H9 (cell line): ENCODE data around the gene ARHGEF1. TPM values are rescaled to one million over a fixed set of nuclear protein-coding genes. Genes with fewer than 3 reads are reported as not detected.

Experiments
- DNase-seq: peaks from one replicate; pipeline ENCODE4 v3.0.0-alpha.2; 2017
- H2AFZ ChIP-seq: one replicate; pipeline ENCODE4 v1.6.1; 2013; ENCODE audit warnings: mild to moderate bottlenecking, low read length, control low read depth, moderate library complexity
- H2AK5ac ChIP-seq: 2 replicates; pipeline ENCODE4 v1.6.1; 2013; ENCODE audit warnings: low read length, control low read depth, mixed read lengths; ENCODE audit not compliant: insufficient read length
- H2BK120ac ChIP-seq: one replicate; pipeline ENCODE4 v1.6.1; 2013; ENCODE audit warnings: low read depth, mild to moderate bottlenecking, low read length, control low read depth, inconsistent platforms; ENCODE audit not compliant: poor library complexity, severe bottlenecking
- H2BK12ac ChIP-seq: 2 replicates; pipeline ENCODE4 v1.6.1; 2013; ENCODE audit warnings: low read length, control low read depth, mixed read lengths, low read depth; ENCODE audit not compliant: insufficient read length
- H2BK15ac ChIP-seq: 2 replicates; pipeline ENCODE4 v1.6.1; 2013; ENCODE audit warnings: low read depth, low read length, control low read depth
- H2BK20ac ChIP-seq: one replicate; pipeline ENCODE4 v1.6.1; 2013; ENCODE audit warnings: low read depth, mild to moderate bottlenecking, low read length, control low read depth, inconsistent platforms; ENCODE audit not compliant: poor library complexity, severe bottlenecking
- H2BK5ac ChIP-seq: 2 replicates; pipeline ENCODE4 v1.6.1; 2013; ENCODE audit warnings: low read length, control low read depth, mixed read lengths; ENCODE audit not compliant: insufficient read length
- H3K14ac ChIP-seq: 2 replicates; pipeline ENCODE4 v1.6.1; 2013; ENCODE audit warnings: low read length, control low read depth; ENCODE audit not compliant: insufficient read depth
- H3K18ac ChIP-seq: 2 replicates; pipeline ENCODE4 v1.6.1; 2013; ENCODE audit warnings: low read depth, mild to moderate bottlenecking, mixed read lengths, low read length, control low read depth; ENCODE audit not compliant: insufficient read length
- H3K23ac ChIP-seq: 2 replicates; pipeline ENCODE4 v1.6.1; 2013; ENCODE audit warnings: low read length, control low read depth, mixed read lengths, low read depth; ENCODE audit not compliant: insufficient read length
- H3K23me2 ChIP-seq: 2 replicates; pipeline ENCODE4 v1.6.1; 2013; ENCODE audit warnings: low read depth, mild to moderate bottlenecking, mixed read lengths, low read length, control low read depth; ENCODE audit not compliant: insufficient read length, poor library complexity, severe bottlenecking
- H3K27ac ChIP-seq: 2 replicates; pipeline ENCODE4 v1.5.1; 2013; ENCODE audit warnings: low read length, control low read depth, mixed read lengths, low read depth; ENCODE audit not compliant: insufficient read length
- H3K27me3 ChIP-seq: 2 replicates; pipeline ENCODE4 v1.6.1; 2013; ENCODE audit warnings: low read length, control low read depth, inconsistent platforms; ENCODE audit not compliant: insufficient read depth
- H3K4ac ChIP-seq: 2 replicates; pipeline ENCODE4 v1.6.1; 2013; ENCODE audit warnings: low read depth, mild to moderate bottlenecking, control low read depth, inconsistent platforms, low read length, moderate library complexity
- H3K4me1 ChIP-seq: 2 replicates; pipeline ENCODE4 v1.6.1; 2013; ENCODE audit warnings: low read length, control low read depth, inconsistent platforms; ENCODE audit not compliant: insufficient read depth
- H3K4me2 ChIP-seq: 2 replicates; pipeline ENCODE4 v1.6.1; 2013; ENCODE audit warnings: low read length, control low read depth, mixed read lengths; ENCODE audit not compliant: insufficient read length, insufficient read depth
- H3K56ac ChIP-seq: 2 replicates; pipeline ENCODE4 v1.6.1; 2013; ENCODE audit warnings: low read depth, mild to moderate bottlenecking, mixed read lengths, low read length, control low read depth; ENCODE audit not compliant: insufficient read length
- H3K79me1 ChIP-seq: 2 replicates; pipeline ENCODE4 v1.6.1; 2013; ENCODE audit warnings: low read depth, mild to moderate bottlenecking, moderate library complexity, low read length, control low read depth, inconsistent platforms; ENCODE audit not compliant: insufficient read depth, poor library complexity, severe bottlenecking
- H3K79me2 ChIP-seq: 2 replicates; pipeline ENCODE4 v1.6.1; 2013; ENCODE audit warnings: low read length, control low read depth, inconsistent platforms; ENCODE audit not compliant: insufficient read depth
- H3K9ac ChIP-seq: 2 replicates; pipeline ENCODE4 v1.6.1; 2013; ENCODE audit warnings: low read length, control low read depth, mixed read lengths; ENCODE audit not compliant: insufficient read length; ENCODE audit errors: extremely low read depth
- H3K9me3 ChIP-seq: one replicate; pipeline ENCODE4 v1.6.1; 2013; ENCODE audit warnings: low read depth, low read length, inconsistent platforms; ENCODE audit not compliant: control insufficient read depth
- H3T11ph ChIP-seq: one replicate; pipeline ENCODE4 v1.6.1; 2013; ENCODE audit warnings: mild to moderate bottlenecking, low read length, control low read depth, inconsistent platforms
- H4K20me1 ChIP-seq: one replicate; pipeline ENCODE4 v1.6.1; 2013; ENCODE audit not compliant: control insufficient read depth, insufficient read length, insufficient read depth
- H4K5ac ChIP-seq: 2 replicates; pipeline ENCODE4 v1.6.1; 2013; ENCODE audit warnings: low read depth, mild to moderate bottlenecking, mixed read lengths, low read length, control low read depth; ENCODE audit not compliant: insufficient read length
- H4K8ac ChIP-seq: replicated peaks from 2 replicates; pipeline ENCODE4 v1.6.1; 2013; ENCODE audit warnings: low read length, control low read depth, mixed read lengths, low read depth; ENCODE audit not compliant: insufficient read length
- H4K91ac ChIP-seq: 2 replicates; pipeline ENCODE4 v1.6.1; 2013; ENCODE audit warnings: low read depth, mild to moderate bottlenecking, moderate library complexity, mixed read lengths, low read length, control low read depth; ENCODE audit not compliant: insufficient read length
- H3K27ac Mint-ChIP-seq, 3 experiments: 2 replicates in 2 of 3; 3 replicates in 1 of 3; pipeline ENCODE4 v1.8.0; 2020 to 2021; ENCODE audit warnings: mixed read lengths in 3 of 3, mild to moderate bottlenecking in 1 of 3, moderate library complexity in 1 of 3
- H3K27me3 Mint-ChIP-seq: 2 replicates; pipeline ENCODE4 v1.8.0; 2021; ENCODE audit warnings: low read depth, mild to moderate bottlenecking, moderate library complexity, mixed read lengths
- H3K36me3 Mint-ChIP-seq, 3 experiments: 2 replicates in 2 of 3; 3 replicates in 1 of 3; pipeline ENCODE4 v1.8.0; 2020 to 2021; ENCODE audit warnings: low read depth in 3 of 3, mixed read lengths in 3 of 3; ENCODE audit not compliant: insufficient read depth in 1 of 3
- H3K4me1 Mint-ChIP-seq, 2 experiments: 2 replicates each; pipeline ENCODE4 v1.8.0; 2020; ENCODE audit warnings: mixed read lengths in 2 of 2
- H3K4me3 Mint-ChIP-seq, 2 experiments: 2 replicates in 1 of 2; 3 replicates in 1 of 2; pipeline ENCODE4 v1.8.0; 2020 to 2021; ENCODE audit warnings: mild to moderate bottlenecking in 2 of 2, mixed read lengths in 2 of 2, moderate library complexity in 1 of 2
- H3K9me3 Mint-ChIP-seq, 2 experiments: 2 replicates in 1 of 2; 3 replicates in 1 of 2; pipeline ENCODE4 v1.8.0; 2020; ENCODE audit warnings: mild to moderate bottlenecking in 2 of 2, mixed read lengths in 2 of 2, moderate library complexity in 1 of 2
- CTCF ChIP-seq: fragments of 200-600 bp; sonication (generic); conservative IDR thresholded peaks from 3 replicates; pipeline ENCODE4 v1.8.0; 2021; ENCODE audit warnings: antibody characterized with exemption, mild to moderate bottlenecking
- whole genome bisulfite sequencing: extraction: QIAGEN DNeasy Blood & Tissue Kit; methylation state at CpG from one replicate; pipeline ENCODE4 v1.1.7; 2013; ENCODE audit warnings: missing lambda C conversion rate, low lambda C conversion rate, mixed read lengths; ENCODE audit not compliant: insufficient read length; ENCODE audit errors: extremely low coverage; 5-methylcytosine and 5-hydroxymethylcytosine counted together
- total RNA-seq: library from RNA; stranded (reverse); gene quantifications from 2 replicates; pipeline ENCODE4 v1.2.1, GENCODE V29; 2021

ARHGEF1 gene
- total RNA-seq, 1 experiment from 2014 or later: 50.3 TPM

GRCh38 chr19:41853344-41853743 lies 29.6 kb upstream of the ARHGEF1 start:
- Mint-ChIP-seq H3K27me3 (peaks cover 52% of the 10 kb centered on the region), H3K36me3 (no peaks in the 10 kb centered on the region), H3K27ac (no peak overlapping the region), H3K4me3 (no peak overlapping the region), H3K4me1 (peaks cover 0 to 3% of the 10 kb centered on the region in 2 experiments; a peak in 2 of 4 replicates), H3K9me3 (peaks cover 0 to 7% of the 10 kb centered on the region in 2 experiments; a peak in 2 of 5 replicates)
- Histone ChIP-seq H2AK5ac (no peak overlapping the region), H3K23ac (no peak overlapping the region), H4K8ac (no peak overlapping the region), H2AFZ (no peak overlapping the region), H3K14ac (no peak overlapping the region), H3T11ph (no peak overlapping the region), H3K56ac (no peak overlapping the region), H3K79me1 (no peaks in the 10 kb centered on the region), H2BK120ac (no peak overlapping the region), H3K4me1 (no peaks in the 10 kb centered on the region; the same call in 1 of the 2 replicates), H3K9me3 (no peaks in the 10 kb centered on the region), H3K27me3 (no peaks in the 10 kb centered on the region), H2BK5ac (no peak overlapping the region), H2BK15ac (no peak overlapping the region), H2BK12ac (no peak overlapping the region), H4K20me1 (no peaks in the 10 kb centered on the region), H3K4ac (no peak overlapping the region), H3K4me2 (no peak overlapping the region), H3K79me2 (no peaks in the 10 kb centered on the region), H3K23me2 (no peaks in the 10 kb centered on the region), H3K9ac (no peak overlapping the region), H2BK20ac (no peak overlapping the region), H3K18ac (no peak overlapping the region), H4K5ac (no peak overlapping the region), H3K27ac (no peak overlapping the region), H4K91ac (no peak overlapping the region)
- no peak for TF ChIP-seq CTCF
- no CpG with 5 or more reads among the region's 2 CpGs for WGBS
- DNase-seq: no peak
